ENCODE results near the gene CHST13. TPM values are rescaled to one million over a fixed set of nuclear protein-coding genes. Genes with fewer than 3 reads are reported as not detected.

Gene CHST13
- total and polyA plus RNA-seq, 7 donors: 0.07 to 0.20 TPM; not detected in 5

DNA sequence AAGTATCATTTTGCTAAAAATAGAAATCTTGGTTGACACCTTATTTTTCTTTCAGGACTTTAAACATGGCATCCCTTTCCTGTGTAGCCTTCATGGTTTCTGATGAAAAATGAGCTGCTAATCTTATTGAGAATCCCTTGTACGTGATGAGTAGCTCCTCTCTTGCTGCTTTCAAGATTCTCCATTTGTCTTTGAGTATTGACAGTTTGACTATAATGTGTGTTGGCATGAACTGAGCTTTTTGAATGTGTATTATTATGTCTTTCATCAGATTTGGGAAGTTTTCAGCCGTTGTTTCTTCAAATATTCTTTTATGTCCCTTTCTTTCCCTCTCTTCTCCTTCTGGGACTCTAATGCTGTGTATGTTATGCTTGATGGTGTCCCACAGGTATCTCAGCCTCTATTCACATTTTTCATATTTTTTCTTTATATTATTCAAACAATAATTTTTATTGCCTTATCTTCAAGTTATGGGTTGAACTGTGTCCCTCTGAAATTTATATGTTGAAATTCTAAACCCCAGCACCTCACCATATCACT lies 38.9 kb downstream of the CHST13 start:
- 49 to 81% (median 75%) methylated on average over 2 of the region's 2 CpGs for WGBS, 3 donors
- Histone ChIP-seq H3K27me3 (ENCODE audit: insufficient read depth in 3 of 3, low read length in 2 of 3) (no peaks in the 10 kb centered on the region), H3K36me3 (ENCODE audit: insufficient read depth in 1 of 2, low read depth in 1 of 2) (no peaks in the 10 kb centered on the region), H3K27ac (no peak overlapping the region), H3K4me3 (no peak overlapping the region), H3K9me3 (peaks cover 6% of the 10 kb centered on the region), H3K4me1 (no peaks in the 10 kb centered on the region)
- ATAC-seq: no peak
- intact Hi-C loops (cut with DNase I): no loop called here
- TF ChIP-seq, protein P1, sequence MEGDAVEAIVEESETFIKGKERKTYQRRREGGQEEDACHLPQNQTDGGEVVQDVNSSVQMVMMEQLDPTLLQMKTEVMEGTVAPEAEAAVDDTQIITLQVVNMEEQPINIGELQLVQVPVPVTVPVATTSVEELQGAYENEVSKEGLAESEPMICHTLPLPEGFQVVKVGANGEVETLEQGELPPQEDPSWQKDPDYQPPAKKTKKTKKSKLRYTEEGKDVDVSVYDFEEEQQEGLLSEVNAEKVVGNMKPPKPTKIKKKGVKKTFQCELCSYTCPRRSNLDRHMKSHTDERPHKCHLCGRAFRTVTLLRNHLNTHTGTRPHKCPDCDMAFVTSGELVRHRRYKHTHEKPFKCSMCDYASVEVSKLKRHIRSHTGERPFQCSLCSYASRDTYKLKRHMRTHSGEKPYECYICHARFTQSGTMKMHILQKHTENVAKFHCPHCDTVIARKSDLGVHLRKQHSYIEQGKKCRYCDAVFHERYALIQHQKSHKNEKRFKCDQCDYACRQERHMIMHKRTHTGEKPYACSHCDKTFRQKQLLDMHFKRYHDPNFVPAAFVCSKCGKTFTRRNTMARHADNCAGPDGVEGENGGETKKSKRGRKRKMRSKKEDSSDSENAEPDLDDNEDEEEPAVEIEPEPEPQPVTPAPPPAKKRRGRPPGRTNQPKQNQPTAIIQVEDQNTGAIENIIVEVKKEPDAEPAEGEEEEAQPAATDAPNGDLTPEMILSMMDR (IDR thresholded peaks at IDR 0.05): no peak
- DNase-seq: no peak

DNA sequence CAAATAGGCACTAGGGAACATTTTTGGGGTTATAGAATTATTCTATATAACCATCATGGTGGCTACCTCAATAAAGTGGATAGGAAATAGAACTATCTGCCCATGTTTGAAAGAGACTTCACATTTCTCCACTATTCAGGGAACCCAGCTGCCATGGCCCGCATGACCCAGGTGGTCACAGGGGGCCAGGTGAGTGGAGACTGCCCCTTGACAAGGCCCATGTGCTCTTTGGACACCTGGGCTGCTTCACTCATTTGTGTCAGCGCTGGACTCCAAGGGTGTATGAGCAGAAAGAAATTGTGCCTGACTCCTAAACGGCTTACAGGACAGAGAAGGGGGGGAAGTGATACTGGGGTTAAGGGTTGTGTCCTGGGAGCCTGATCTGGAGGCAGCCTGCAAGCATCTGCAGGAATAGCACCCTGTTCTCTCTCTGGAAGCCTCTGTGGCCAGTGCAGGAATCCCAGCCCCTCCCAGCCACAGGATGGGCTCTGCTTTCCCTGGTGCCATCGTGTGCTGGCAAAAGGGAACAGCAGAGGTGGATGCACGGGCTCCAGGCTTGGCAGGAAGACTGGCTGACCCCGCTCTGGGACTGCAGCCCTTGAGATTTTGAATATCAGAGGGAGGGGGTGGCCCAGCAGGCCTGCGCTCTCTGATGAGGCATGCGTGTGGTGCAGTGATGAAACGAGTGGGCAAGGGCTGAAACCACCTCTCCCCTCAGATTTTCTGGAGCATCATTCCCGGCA lies 43.9 kb downstream of the CHST13 start:
- Histone ChIP-seq H3K36me3 (ENCODE audit: insufficient read depth in 1 of 2, low read depth in 1 of 2) (no peaks in the 10 kb centered on the region), H3K4me3 (no peak overlapping the region), H3K9me3 (peaks cover 1% of the 10 kb centered on the region), H3K27ac (no peak overlapping the region), H3K27me3 (ENCODE audit: insufficient read depth in 3 of 3, low read length in 2 of 3) (no peaks in the 10 kb centered on the region), H3K4me1 (no peaks in the 10 kb centered on the region)
- no peak for ATAC-seq
- peak in 1 of 2 donors; percentile 16 for DNase-seq
- TF ChIP-seq, protein P1 (IDR thresholded peaks at IDR 0.05): no peak
- 51 to 60% (median 58%) methylated on average over 10 of the region's 10 CpGs for WGBS, 3 donors
- intact Hi-C loops (cut with DNase I): no loop called here

DNA sequence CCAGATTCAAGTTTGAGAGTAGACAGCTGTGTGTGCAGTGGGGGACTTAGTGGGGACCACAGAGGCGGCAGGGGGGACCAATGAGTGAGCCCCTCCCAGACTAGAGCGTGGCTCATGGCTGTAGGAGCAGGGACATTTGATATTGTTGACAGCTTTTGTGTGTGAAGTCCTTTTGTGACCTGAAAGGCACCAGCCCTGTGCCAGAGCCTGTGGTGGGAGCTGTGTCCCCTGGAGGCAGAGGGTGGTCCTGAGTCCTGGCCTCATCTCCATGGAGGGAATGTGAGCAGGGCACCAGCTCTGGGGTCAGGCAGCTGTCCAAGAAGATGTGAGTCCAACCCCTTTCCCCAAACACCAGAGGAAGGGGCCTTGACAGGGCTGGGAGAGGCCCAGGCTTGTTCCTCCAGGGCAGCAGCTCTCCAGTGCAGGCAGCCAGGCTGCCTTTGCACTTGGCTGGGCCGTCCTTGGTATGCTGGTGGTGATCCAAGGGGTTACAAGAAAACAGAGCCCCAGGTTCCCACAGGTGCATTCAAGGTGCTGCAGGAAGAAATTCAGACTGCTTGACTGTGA lies 44.9 kb downstream of the CHST13 start:
- H3K4me1 ChIP-seq: peaks cover 1% of the 10 kb centered on the region
- ATAC-seq (no peak), DNase-seq (no peak)
- TF ChIP-seq, protein P1 (IDR thresholded peaks at IDR 0.05): no peak
- no peak overlapping the region for H3K27ac ChIP-seq
- H3K4me3 ChIP-seq: no peak overlapping the region
- H3K27me3 ChIP-seq (ENCODE audit: insufficient read depth in 3 of 3, low read length in 2 of 3): no peaks in the 10 kb centered on the region
- intact Hi-C loops (cut with DNase I): no loop called here
- no peaks in the 10 kb centered on the region for H3K36me3 ChIP-seq (ENCODE audit: insufficient read depth in 1 of 2, low read depth in 1 of 2)
- WGBS, 3 donors: 66 to 71% (median 68%) methylated on average over 3 of the region's 3 CpGs
- H3K9me3 ChIP-seq: no peaks in the 10 kb centered on the region

DNA sequence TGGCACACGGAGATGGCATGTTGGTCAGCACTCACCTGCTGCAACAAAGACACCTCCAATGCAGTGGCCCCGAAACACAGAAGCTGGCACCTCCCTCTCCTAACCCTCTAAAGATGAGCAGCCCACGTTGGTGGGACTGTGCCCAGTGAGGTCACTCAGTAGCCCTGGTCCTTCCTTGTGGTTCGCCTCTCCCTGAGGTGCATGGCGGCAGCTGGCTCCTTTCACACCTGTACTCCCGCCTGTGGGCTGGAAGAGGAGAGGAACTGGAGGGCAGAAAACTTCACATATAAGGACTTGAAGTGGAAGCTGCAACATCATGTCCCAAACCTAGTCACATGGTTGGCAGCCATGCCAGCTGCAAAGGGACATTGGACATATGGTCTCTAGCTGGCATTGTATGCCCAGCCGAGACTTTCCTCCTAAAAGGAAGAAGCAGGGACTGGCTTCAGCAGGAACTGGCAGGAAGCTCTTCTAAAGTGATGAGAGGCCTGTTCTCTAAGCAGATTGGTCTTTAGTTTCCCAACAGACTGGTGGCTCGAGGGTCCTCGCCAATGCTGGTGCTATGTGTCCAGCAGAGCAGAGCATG lies 45.5 kb downstream of the CHST13 start:
- Histone ChIP-seq H3K27me3 (ENCODE audit: insufficient read depth in 3 of 3, low read length in 2 of 3) (no peaks in the 10 kb centered on the region), H3K27ac (no peak overlapping the region), H3K4me3 (no peak overlapping the region), H3K9me3 (no peaks in the 10 kb centered on the region), H3K4me1 (peaks cover 3% of the 10 kb centered on the region), H3K36me3 (ENCODE audit: insufficient read depth in 1 of 2, low read depth in 1 of 2) (no peaks in the 10 kb centered on the region)
- 82 to 89% (median 86%) methylated on average over 9 of the region's 9 CpGs for whole genome bisulfite sequencing, 3 donors
- intact Hi-C loops (cut with DNase I): no loop called here
- DNase-seq (peak in 1 of 2 donors; percentile 32), ATAC-seq (no peak)
- TF ChIP-seq, protein P1 (IDR thresholded peaks at IDR 0.05): no peak

All from psoas muscle (tissue), 8 donors.